Eye (tissue), 1 donor: ENCODE data around the gene CFAP58.
A peak's percentile ranks its signal among the peaks of the same experiment; 100 is the strongest.

Experiments
- DNase-seq: peaks from one replicate; pipeline ENCODE4 v3.0.0-alpha.2; 2015

Gene CFAP58

GRCh38 chr10:104487794-104488438 is 134.3 kb downstream of the CFAP58 start:
- no peak for DNase-seq

GRCh38 chr10:104488439-104488832 is 134.8 kb downstream of the CFAP58 start:
- no peak for DNase-seq

DNA sequence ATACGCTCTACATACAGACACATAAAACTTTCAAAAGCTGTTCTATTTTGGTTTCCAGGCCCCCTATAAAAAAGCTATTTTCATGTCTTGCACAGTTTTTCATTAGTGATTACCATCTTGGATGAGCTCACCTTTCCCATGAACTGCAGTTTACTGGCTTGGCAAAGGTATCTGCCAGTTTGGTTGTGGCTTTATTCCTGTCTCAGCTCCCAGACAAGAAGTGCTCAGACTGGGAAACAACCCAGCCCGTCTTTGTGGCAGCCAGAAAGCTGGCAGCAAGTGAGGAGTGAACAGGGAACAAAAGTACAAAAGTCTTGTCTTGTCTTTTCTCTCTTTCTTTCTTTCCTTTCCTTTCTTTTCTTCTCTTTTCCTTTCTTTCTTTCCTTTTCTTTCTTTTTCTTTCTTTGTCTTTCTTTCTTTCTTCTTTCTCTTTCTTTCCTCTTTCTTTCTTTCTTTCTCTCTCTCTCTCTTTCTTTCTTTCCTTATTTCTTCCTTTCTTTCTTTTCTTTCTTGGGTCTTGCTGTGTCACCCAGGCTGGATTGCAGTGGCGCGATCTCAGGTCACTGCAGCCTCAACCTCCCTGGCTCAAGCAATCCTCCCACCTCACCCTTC is 138.8 kb downstream of the CFAP58 start:
- DNase-seq, result no peak

DNA sequence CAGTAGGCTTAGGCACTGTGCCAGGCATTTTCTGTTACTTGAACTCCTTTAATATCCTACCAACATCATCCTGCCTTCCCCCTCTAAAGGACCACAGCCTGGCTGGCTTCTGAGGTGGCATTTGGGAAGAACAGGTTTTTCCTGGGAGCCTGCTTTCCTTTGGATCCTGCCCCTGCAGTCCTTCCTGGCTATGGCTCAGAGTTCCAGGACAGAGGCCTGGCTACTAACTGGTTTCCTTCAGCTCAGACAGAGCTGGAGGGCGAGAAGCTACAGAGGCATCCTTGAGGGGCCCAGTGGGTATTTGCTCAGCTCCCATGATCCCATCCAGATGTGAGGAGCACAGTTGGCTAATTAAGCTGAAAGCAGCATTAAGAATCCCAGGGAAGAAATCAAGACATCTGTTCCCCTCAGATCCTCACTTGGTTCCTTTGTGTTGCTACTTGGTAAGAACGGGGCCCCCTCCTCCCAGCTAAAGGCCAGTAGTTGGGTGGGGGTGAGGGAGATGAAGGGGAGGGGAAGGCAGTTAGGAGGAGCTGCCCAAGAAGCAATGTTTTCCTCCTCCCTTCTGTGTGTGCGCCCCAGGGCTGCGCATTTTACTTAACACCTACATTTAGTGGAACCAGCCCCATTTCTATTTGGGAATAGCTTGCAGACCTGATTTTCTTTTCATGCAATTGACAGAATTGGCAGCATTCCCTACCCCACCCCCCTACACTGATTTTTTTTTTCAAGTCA is 144.9 kb downstream of the CFAP58 start:
- no peak for DNase-seq

GRCh38 chr10:104501449-104501848 is 147.8 kb downstream of the CFAP58 start:
- no peak for DNase-seq

- peak; percentile 30 for DNase-seq
Observed at GRCh38 chr10:104501864-104502579, 148.4 kb downstream of the CFAP58 start.

- DNase-seq, result no peak
Observed at GRCh38 chr10:104502907-104503306, 149.3 kb downstream of the CFAP58 start.
